GM18861 (cell line): ENCODE measurements around the gene LRRC59.

Source experiments
- ATAC-seq: cut with Tn5 transposase; IDR thresholded peaks from one replicate; pipeline ENCODE4 v1.9.1; 2021; ENCODE audit not compliant: unreplicated experiment

Gene LRRC59

DNA sequence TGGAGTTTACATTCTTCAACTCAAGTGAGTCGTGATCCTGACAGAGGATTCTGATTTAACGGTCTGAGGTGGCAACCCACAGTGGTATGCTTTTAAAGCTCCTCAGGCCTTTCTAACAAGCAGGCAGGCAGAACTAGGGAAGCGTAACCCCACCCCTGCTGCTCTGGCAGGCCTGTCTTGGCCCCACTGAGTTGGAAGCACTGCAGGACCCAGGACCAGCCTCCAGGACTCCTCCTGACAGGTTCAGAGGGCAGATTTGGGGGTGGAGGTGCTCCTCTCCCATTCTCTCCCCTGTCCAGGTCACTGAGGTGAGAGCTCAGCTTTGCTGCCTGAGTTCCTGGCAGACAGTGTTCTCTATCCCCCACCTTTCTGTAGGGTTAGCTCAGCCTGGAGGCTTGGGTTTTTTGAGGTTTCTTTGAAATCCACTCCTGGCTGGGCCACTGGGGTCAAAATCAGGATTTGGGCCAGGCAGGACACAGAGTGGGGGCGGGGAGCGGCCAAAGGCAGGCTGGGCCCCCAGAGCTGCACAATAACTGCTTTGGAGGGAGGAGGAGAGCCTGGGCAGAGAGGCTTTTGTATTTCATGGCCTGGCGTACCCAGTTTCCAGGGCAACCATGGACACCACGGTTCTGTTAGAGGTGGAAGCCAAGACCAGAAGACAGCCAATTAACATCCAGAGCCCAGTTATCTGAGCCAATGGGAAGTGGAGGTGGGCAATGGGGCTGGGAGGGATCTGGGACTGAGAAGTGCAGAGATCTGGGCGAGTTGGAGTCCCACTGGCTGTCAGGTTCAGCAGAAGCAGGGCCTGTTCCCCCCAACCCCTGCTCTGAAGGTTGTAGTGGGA is 33.9 kb downstream of the LRRC59 start:
- ATAC-seq = no peak

GRCh38 chr17:50362661-50363060 is 34.7 kb downstream of the LRRC59 start:
- ATAC-seq = no peak

DNA sequence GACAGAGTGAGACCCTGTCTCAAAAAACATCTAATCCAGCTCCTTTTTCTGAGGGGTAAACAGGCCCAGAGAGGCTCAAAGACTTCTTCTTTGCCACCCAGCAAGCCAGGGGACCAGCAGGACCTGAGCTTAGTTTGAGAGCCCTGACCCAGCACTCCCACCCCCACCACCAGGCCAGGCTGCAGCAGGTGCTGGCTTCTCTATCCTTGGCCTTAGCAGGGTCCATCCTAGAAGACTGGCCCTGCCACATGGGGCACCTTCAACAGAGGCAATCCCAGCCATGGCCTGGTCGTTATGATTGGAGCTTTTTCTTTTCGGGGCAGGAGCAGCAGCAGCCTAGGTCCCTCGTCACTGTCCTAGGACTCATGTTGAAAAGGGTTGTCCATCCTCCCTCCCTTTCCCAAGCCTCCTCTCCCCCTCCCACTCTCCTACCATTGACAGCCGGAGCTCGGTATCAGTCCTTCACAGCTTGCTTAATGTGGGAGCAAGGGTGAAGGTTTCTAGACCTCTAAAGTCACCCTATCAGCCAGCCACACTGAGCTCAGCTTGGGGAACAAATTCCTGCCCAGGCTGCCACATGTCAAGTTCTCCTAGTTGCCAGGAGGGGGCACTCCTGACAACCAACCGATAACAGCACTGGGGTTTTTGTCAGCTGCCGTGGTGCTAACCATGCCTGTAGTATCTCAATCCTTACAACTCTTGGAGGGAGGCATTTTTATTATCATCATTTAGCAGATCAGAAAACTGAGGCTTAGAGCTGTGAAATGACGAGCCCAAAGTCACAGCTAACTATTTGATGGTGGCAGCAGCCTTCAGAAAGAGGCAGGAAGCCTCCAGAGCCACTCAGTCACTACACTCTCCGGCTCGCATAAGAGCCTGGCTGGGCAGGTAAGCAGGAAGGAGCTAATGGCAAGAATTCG is 35.5 kb downstream of the LRRC59 start:
- ATAC-seq = no peak

DNA sequence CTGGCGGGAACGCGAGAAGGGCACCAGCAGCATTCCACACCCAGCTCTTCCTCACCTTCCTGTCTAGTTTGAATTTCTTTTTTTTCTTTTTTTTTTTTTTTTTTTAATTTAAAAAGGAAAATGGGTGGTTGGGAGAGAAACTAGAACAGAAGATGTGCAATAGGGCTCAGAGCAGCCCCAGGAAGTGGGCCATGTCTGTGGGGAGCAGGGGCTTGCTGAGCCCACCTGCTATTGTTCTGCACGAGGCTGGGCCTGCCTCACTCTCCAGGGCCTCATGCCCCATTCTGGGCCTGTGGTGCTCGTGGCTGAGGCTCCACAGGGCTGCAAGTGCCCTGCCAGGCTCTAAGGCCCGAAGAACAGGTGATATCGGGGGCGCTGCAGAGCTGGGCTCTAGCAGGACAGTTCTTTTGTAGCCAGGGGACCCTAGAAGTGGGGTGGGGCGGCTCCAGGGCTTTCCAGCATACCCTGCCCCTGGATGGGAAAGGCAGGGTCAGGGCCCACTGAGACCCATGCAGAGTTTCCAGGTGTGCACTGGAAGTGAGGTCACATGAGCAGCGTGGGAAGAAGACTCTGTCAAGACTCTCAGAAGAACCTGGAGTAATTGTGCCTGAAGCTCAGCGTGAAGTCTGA is 36.7 kb downstream of the LRRC59 start:
- no peak for ATAC-seq

GRCh38 chr17:50359998-50360461 is 37.3 kb downstream of the LRRC59 start:
- no peak for ATAC-seq

- ATAC-seq = no peak
Observed at GRCh38 chr17:50359005-50359699, 38.2 kb downstream of the LRRC59 start.

DNA sequence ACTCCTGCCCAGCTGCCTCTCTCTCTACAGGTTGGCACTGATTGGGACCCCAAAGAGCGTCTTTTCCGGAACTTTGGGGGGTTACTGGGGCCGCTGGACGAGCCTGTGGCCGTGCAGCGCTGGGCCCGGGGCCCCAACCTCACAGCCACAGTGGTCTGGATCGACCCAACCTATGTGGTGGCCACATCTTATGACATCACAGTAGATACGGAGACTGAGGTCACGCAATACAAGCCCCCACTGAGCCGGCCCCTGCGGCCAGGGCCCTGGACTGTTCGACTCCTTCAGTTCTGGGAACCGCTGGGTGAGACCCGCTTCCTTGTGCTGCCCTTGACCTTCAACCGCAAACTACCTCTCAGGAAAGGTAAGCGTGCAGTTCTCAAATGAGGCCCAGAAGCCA is 39.1 kb downstream of the LRRC59 start:
- ATAC-seq = no peak

DNA sequence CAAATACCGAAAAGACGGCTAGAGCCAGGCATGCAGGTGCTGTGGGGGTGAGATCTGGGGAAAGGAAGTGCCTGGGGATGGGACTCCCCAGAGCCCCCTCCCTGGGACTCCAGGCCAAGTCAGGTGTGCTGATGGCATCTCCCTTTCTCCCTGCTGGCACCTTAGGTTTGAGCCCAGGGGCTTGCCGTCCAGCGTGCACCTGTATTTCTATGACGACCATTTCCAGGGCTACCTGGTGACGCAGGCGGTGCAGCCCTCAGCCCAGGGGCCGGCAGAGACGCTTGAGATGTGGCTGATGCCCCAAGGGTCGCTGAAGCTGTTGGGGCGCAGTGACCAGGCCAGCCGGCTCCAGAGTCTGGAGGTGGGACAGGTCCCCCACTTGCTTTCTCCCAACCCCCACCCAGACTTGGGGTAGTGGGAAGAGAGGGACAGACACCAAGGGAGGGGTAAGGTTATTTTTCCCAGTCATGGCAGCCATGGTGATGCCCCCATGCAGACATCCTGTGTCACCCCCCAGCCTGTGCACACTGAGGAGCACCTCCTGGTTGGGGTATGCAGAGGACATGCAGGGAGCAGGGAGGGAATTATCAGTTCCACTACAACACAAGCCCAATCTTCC is 40.3 kb downstream of the LRRC59 start:
- no peak for ATAC-seq

- no peak for ATAC-seq
Observed at GRCh38 chr17:50356418-50356817, 40.9 kb downstream of the LRRC59 start.

DNA sequence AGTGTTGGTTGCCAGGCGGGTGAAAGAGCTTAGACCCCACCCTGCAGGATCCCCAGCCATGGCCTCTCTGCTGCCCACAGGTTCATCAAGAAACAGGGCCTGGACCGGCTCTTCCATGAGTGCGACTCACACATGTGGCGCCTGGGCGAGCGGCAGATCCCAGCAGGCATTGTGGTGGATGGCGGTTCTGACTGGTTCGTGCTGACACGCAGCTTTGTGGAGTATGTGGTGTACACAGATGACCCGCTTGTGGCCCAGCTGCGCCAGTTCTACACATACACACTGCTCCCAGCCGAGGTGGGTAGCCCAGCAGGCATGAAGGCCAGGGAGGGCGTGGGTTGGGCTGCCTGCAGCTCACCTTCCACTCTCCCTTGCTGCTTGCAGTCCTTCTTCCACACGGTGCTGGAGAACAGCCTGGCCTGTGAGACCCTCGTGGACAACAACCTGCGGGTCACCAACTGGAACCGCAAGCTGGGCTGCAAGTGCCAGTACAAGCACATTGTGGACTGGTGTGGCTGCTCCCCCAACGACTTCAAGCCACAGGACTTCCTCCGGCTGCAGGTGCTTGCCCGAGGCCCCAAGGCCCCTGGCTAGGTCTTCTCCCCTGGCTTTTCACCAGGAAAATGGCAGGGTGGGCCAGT is 41.5 kb downstream of the LRRC59 start:
- ATAC-seq = no peak

DNA sequence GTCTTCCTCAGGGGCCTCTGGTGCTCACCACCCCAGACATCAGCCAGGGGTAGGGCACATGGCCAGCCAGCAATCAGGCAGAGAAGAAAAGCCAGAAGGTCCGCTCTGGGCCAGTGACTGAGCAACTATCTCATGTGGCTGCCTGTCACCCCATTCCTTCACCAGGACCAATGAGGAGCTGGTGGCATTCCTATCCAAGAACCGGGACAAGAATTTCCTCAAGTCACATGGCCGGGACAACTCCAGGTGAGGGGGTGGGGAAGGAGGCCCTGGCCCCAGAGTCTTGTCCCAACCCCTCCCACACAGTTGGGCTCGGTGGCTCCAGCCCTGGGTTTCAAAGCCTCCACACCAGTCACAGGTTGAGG is 42.0 kb downstream of the LRRC59 start:
- no peak for ATAC-seq

DNA sequence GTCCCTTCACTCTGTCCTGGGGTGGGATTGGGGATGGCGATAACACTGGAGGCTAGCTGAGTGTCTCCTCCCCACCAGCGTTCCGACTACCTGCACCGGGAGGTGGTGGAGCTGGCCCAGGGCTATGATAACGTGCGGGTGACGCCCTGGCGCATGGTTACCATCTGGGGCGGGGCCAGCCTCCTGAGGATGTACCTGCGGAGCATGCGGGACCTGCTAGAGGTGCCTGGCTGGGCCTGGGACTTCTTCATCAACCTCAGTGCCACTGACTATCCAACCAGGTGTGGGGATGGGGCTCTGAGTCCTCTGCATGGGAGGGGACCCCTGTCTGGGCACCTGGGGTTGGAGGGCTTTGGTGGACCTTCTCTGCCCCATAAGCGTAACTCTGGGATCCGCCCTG is 42.5 kb downstream of the LRRC59 start:
- no peak for ATAC-seq

DNA sequence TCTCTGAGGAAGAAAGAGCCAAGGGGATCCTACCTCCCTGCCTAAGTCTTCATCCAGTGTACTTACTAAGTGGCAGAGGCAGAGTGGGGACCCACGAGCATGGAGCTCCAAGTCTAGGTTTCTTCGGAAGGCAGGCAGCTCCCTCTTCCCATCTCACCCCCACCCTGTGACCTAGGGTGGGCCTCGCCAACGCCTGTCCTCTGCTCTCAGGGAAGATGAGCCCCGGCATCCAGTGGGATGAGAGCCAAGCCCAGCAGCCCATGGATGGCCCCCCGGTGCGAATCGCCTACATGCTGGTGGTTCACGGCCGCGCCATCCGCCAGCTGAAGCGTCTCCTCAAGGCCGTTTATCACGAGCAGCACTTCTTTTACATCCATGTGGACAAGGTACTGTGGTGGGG is 43.1 kb downstream of the LRRC59 start:
- no peak for ATAC-seq

DNA sequence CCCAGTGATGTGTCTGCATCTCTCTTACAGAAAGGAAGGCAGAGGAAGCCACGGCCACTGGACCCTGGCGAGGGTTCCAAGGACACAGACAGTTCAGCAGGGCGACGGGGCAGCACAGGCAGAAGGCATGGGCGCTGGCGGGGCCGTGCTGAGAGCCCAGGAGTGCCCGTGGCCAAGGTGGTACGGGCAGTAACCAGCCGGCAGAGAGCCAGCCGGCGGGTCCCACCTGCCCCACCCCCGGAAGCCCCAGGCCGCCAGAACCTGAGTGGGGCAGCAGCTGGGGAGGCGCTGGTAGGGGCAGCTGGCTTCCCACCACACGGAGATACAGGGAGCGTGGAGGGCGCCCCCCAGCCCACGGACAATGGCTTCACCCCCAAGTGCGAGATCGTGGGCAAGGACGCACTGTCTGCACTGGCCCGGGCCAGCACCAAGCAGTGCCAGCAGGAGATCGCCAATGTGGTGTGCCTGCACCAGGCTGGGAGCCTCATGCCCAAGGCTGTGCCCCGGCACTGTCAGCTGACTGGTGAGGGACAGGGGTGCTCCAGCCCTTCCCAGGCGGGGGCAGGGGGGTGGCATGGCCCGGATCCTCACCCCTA is 43.6 kb downstream of the LRRC59 start:
- ATAC-seq = no peak

DNA sequence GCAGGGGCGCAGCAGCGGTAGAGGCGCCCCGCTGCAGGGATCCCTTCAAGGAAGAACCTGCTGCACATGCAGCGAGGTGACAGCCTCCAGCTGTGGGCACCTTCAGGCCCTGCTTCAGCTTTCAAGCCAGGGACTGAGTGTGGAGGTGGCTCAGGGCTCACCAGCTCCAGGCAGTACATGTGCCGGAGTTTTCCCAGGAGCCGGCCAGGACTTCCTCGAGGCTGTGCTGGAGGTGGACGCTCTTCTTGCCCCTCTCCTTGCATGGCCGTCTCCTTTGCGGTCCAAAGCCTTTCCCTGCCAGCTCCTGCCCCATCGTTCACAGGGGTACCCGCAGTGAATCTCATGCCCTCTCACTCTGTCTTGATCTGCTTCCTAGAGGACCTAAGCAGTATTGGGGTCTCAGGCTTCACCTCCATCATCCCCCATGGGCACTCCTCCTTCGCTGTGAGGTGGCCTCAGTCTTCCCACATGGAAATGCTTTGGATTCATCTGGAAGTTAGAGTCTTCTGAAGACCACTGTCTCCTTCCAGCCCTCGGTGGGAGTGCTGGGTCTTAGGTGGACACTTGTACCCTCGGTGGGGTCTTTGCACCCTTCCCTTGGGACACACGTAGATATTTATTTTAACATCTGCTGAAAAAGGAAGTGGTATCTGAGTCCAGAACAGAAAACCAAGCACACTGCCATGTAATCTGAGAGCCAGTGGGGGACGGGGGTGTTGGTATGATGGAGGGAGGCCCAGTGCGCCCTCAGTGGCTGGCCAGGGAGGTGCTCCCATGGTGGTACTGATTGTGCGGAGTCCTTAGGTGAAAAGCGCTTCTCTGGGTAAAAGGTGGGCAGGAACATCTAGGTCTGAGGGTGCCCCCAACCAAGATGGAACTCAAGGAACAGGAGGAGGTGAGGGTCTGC is 44.4 kb downstream of the LRRC59 start:
- no peak for ATAC-seq

- ATAC-seq = no peak
Observed at GRCh38 chr17:50352072-50352692, 45.1 kb downstream of the LRRC59 start.

- ATAC-seq = no peak
Observed at GRCh38 chr17:50350733-50351132, 46.6 kb downstream of the LRRC59 start.

GRCh38 chr17:50349243-50349600 is 48.1 kb downstream of the LRRC59 start:
- ATAC-seq = no peak
